Suprapubic skin (tissue), 3 donors: Measurements from ENCODE around the gene COL19A1.

Source experiments
- EP300 ChIP-seq: sonication (generic); formaldehyde crosslinking; IDR thresholded peaks from one replicate; pipeline ENCODE4 v1.6.1; 2017; ENCODE audit warnings: antibody characterized with exemption
- POLR2A ChIP-seq, 2 donors: fragments of 450-650 bp; IDR thresholded peaks; one replicate each; pipeline ENCODE4 v1.6.1; 2017; ENCODE audit warnings: antibody characterized with exemption in 2 of 2, mild to moderate bottlenecking in 2 of 2, moderate library complexity in 2 of 2
- TF ChIP-seq, protein P1 (sequence below), 2 donors: fragments of 200-600 bp in 1 of 2; fragments of 450-650 bp in 1 of 2; sonication (generic) in 1 of 2; IDR thresholded peaks; one replicate each; pipeline ENCODE4 v1.5.1; 2016 to 2019; ENCODE audit warnings: antibody characterized with exemption in 2 of 2, mild to moderate bottlenecking in 1 of 2, moderate library complexity in 1 of 2

DNA sequence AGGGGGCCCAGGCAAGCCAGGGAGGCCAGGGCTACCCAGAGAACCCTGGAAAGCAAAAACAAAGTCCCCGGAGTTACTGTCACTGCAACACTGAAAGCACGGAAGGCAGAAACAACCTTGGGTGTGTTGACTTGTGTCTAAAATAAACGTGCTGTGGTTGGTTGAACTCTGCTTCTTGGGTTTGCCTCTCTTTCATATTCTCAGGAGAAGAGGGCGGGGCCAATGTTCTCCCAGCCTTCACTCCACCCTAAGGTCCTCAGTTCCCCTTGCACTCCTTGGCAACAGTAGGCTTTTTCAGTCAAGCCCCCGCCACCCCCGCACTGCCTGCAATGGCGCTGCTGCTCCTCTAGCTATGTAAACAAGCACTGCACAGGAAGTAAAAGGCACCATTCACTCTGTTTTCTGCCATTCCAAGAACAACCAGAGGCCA, 375.6 kb downstream of the COL19A1 start:
- TF ChIP-seq, protein P1, sequence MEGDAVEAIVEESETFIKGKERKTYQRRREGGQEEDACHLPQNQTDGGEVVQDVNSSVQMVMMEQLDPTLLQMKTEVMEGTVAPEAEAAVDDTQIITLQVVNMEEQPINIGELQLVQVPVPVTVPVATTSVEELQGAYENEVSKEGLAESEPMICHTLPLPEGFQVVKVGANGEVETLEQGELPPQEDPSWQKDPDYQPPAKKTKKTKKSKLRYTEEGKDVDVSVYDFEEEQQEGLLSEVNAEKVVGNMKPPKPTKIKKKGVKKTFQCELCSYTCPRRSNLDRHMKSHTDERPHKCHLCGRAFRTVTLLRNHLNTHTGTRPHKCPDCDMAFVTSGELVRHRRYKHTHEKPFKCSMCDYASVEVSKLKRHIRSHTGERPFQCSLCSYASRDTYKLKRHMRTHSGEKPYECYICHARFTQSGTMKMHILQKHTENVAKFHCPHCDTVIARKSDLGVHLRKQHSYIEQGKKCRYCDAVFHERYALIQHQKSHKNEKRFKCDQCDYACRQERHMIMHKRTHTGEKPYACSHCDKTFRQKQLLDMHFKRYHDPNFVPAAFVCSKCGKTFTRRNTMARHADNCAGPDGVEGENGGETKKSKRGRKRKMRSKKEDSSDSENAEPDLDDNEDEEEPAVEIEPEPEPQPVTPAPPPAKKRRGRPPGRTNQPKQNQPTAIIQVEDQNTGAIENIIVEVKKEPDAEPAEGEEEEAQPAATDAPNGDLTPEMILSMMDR (IDR thresholded peaks at IDR 0.05): no peak
- TF ChIP-seq POLR2A (IDR thresholded peaks at IDR 0.05) (no peak), EP300 (no peak)
